G401.6 (cell line): ENCODE data around the gene TAT.
"Not testable (repeated sequence)": the region's sequence is repeated elsewhere in the genome, so short reads cannot be mapped to it uniquely, and the experiment has no call there.

ENCODE experiments used
- FAIRE-seq: peaks from 2 replicates; lab custom pipeline; 2012; peaks lifted over from hg19 to GRCh38; lab: Jason Lieb, UNC

TAT gene

GRCh38 chr16:71576971-71577370 lies at the start of gene TAT:
TAT (minus strand) TSS chr16:71577092; CDS start chr16:71576415, 677 bp downstream.
- FAIRE-seq = no peak

DNA sequence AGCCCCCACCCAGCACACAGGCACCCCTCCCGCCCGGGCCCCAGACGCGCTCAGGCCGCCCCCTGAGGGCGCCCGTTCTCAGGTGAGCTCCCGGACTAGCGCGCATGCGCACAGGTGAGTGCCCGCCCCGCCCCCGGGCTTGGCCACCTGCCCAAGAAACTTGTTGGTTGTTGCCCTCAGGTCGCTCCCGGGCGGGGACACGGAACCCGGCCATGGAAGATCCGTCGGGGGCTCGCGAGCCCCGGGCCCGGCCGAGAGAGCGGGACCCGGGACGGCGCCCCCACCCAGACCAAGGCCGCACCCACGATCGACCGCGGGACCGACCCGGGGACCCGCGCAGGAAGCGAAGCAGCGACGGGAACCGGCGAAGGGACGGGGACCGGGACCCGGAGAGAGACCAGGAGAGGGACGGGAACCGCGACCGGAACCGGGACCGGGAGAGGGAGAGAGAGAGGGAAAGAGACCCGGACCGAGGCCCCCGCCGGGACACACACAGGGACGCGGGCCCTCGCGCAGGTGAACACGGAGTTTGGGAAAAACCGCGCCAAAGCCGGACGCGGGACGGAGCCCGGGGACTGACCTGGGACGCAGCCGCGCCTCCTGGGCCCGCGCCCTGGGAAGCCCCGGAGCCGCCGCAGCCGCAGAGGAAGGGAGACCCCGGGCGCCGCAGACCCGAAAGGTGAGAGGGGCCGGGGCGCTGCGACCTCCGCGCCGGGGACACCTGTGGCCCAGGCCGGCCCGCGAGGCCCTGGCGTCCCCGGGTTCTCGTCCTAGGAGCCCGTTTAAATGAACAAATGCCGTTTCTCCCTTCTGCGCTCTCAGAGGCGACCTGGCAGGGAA lies 49.3 kb upstream of the TAT start, which contains the start of gene MARVELD3:
TSS of gene MARVELD3 (plus strand) at position 167 of the 840 bp plus-strand sequence. CDS start at position 213, 46 bp downstream.
- no peak for FAIRE-seq

GRCh38 chr16:71625113-71625850 lies 48.4 kb upstream of the TAT start:
- no peak for FAIRE-seq

GRCh38 chr16:71623597-71623996 lies 46.7 kb upstream of the TAT start:
- FAIRE-seq = no peak

DNA sequence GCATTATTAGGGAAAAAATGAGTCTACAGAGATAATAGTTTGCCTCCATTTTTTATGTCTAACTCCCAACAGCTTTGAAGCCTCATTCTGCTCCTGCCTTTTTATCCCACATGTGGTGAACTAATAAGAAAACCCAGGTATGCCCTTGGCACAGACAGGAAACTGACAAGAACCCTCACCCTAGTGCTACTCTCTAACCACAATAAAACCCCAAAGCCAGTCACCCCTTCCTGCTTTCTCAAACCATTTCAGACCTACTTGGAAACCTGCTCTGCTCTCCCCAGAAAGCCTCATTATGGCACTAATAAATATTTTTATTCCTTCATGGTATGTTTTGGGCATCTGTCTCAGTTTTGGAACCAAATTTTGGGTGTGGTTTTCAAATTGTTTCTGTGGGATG lies 45.2 kb upstream of the TAT start:
- no peak for FAIRE-seq

- FAIRE-seq = no peak
These were observed 41.5 kb upstream of the TAT start for GRCh38 chr16:71618429-71618828.

DNA sequence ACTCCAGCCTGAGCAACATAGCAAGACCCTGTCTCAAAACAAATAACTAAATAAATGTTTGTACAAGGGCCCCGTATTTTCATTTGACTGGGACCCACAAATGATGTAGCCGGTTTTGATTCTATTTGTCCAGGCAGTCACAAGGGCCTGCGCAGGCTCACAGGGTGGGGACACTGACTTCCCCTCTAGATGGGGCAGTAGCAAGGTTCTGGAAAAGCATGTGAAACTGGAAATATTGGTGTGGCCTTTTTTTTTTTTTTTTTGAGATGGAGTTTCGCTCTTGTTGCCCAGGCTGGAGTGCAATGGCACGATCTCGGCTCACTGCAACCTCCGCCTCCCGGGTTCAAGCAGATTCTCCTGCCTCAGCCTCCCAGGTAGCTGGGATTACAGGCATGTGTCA lies 38.1 kb upstream of the TAT start:
- not testable (repeated sequence) for FAIRE-seq

GRCh38 chr16:71610936-71611871 lies 34.3 kb upstream of the TAT start:
- no peak for FAIRE-seq

DNA sequence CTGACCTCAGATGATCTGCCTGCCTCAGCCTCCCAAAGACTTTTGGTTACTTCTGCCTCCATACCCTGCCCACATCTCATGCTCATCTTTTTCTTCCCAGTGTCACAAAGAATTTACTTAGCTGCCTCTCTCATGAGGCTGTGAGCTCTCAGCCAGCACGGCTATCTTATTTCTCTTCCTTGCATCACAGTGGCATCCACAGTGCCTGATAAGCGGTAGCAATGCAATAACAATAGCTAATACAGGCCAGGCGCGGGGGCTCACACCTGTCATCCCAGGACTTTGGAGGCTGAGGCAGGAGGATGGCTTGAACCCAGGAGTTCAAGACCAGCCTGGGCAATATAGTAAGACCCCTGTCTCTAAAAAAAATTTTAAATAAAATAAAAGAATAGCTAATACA lies 33.6 kb upstream of the TAT start:
- no peak for FAIRE-seq

- no peak for FAIRE-seq
These were observed 32.2 kb upstream of the TAT start for GRCh38 chr16:71609066-71609465.

DNA sequence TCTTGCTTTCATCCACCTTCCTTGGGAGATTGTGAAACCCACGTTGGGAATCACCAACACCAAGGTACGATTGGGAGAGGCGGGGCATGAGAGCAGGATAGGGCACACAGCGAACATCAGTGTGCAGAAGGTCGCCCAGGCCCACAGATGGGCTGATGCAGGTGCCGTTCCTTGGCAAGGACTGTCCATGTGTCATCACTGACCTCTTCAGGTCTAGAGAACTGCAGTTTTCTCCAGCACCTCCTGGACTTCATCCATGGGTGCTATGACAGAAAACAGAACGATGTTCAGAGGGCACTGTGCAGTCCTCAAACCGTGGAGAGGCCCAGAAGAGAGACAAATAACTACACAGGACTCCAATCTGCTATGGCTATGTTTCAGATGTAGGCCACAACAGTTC lies 23.9 kb upstream of the TAT start:
- no peak for FAIRE-seq

DNA sequence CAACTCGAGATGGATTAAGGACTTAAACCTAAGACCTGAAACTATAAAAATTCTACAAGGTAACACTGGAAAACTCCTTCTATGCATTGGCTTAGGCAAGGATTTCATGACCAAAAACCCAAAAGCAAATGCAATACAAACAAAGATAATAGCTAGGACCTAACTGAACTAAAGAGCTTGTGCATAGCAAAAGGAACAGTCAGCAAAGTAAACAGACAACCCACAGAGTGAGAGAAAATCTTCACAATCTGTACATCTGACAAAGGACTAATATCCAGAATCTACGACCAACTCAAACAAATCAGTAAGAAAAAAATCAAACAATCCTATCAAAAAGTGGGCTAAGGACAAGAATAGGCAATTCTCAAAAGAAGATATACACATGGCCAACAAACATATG lies 21.5 kb upstream of the TAT start:
- not testable (repeated sequence) for FAIRE-seq

- not testable (repeated sequence) for FAIRE-seq
These were observed 18.5 kb upstream of the TAT start for GRCh38 chr16:71595340-71595826.

DNA sequence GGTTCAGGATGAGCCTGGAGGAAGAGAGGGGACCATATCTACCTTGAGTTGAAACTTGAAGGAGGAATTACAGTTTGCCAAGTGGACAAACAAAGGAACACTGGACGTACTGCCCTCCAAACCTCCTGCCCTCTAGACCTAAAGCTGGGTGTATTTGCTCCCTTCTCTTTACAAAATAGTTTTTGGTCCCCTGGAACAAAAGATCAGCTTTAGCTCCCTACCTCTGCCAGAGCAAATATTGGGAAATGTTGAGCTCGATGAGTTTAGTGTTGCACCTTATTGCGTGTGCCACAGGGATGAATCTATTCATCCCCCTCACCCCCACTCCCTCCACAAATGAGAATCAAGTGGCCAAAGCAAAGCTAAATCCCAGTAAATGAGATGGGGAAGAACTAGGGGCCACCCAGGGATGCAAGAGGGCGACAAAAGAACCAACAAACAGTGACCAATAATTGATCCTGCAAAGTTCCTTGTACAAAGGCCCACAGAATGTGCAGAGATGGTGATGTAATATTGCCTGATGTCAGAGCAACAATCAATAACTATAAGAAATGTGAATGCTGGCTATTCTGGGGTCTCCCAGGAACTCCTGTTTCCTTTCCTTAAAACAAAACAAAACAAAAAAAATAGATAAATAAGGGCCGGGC lies 17.2 kb upstream of the TAT start:
- no peak for FAIRE-seq

GRCh38 chr16:71593048-71593999 lies 16.4 kb upstream of the TAT start:
- FAIRE-seq = no peak

GRCh38 chr16:71591917-71592316 lies 15.0 kb upstream of the TAT start:
- FAIRE-seq = no peak

GRCh38 chr16:71590584-71590983 lies 13.7 kb upstream of the TAT start:
- FAIRE-seq = no peak

- FAIRE-seq = not testable (repeated sequence)
These were observed 13.2 kb upstream of the TAT start for GRCh38 chr16:71590071-71590470.

- FAIRE-seq = not testable (repeated sequence)
These were observed 12.4 kb upstream of the TAT start for GRCh38 chr16:71589334-71589733.

- FAIRE-seq = no peak
These were observed 8.4 kb upstream of the TAT start for GRCh38 chr16:71585318-71585703.
